HEK293 (cell line): ENCODE results near the gene DSCAML1.

Source experiments
- CTCF ChIA-PET: fragments of 350-600 bp; formaldehyde crosslinking; extraction: SDS; loops from one replicate; lab custom pipeline; 2021; ENCODE audit warnings: antibody characterized with exemption; lab: Yijun Ruan, JAX
- POLR2A ChIA-PET: fragments of 300-600 bp; formaldehyde crosslinking; extraction: SDS; loops from one replicate; lab custom pipeline; 2020; ENCODE audit warnings: antibody characterized with exemption, inconsistent platforms; lab: Yijun Ruan, JAX
- H3K27ac ChIP-seq: fragments of 200-500 bp; sonication (Bioruptor generic); 2 replicates; pipeline ENCODE4 v1.5.1; 2014; ENCODE audit warnings: low read depth, low read length, control low read depth, inconsistent platforms; ENCODE audit errors: extremely low read depth
- H3K36me3 ChIP-seq, 2 experiments: fragments of 200-500 bp in 1 of 2; sonication (Bioruptor generic) in 1 of 2; 1 replicate in 1 of 2; 2 replicates in 1 of 2; pipeline ENCODE4 v1.5.1; 2014 to 2017; ENCODE audit warnings: inconsistent platforms in 2 of 2, low read length in 2 of 2; ENCODE audit not compliant: control insufficient read depth in 2 of 2, insufficient read depth in 1 of 2
- H3K4me1 ChIP-seq: fragments of 200-500 bp; sonication (Bioruptor generic); 2 replicates; pipeline ENCODE4 v1.5.1; 2014; ENCODE audit warnings: mild to moderate bottlenecking, low read length, inconsistent platforms; ENCODE audit not compliant: control insufficient read depth, insufficient read depth
- H3K4me3 ChIP-seq: 2 replicates; pipeline ENCODE4 v1.5.1; 2011; ENCODE audit warnings: low read depth, mild to moderate bottlenecking, control low read depth, low read length, moderate library complexity
- H3K9me3 ChIP-seq: fragments of 200-500 bp; sonication (Bioruptor generic); 2 replicates; pipeline ENCODE4 v1.5.1; 2014; ENCODE audit warnings: low read depth, low read length, inconsistent platforms; ENCODE audit not compliant: control insufficient read depth, insufficient read depth
- FEZF1 ChIP-seq: fragments of 450-650 bp; formaldehyde crosslinking; IDR thresholded peaks from 2 replicates; pipeline ENCODE4 v1.5.1; 2016; ENCODE audit warnings: missing biosample characterization, missing genetic modification characterization
- GLIS1 ChIP-seq: fragments of 450-650 bp; formaldehyde crosslinking; IDR thresholded peaks from 2 replicates; pipeline ENCODE4 v1.5.1; 2016; ENCODE audit warnings: missing biosample characterization, missing genetic modification characterization
- KLF7 ChIP-seq: fragments of 450-650 bp; formaldehyde crosslinking; IDR thresholded peaks from 2 replicates; pipeline ENCODE4 v1.5.1; 2016; ENCODE audit warnings: missing biosample characterization, missing genetic modification characterization, borderline replicate concordance
- ZFHX2 ChIP-seq: fragments of 450-650 bp; formaldehyde crosslinking; conservative IDR thresholded peaks from 2 replicates; pipeline ENCODE4 v1.5.1; 2016; ENCODE audit warnings: missing biosample characterization, missing genetic modification characterization
- ZIC2 ChIP-seq: fragments of 450-650 bp; formaldehyde crosslinking; IDR thresholded peaks from 2 replicates; pipeline ENCODE4 v1.5.1; 2016; ENCODE audit warnings: missing biosample characterization, missing genetic modification characterization
- ZNF175 ChIP-seq: fragments of 450-650 bp; formaldehyde crosslinking; IDR thresholded peaks from 2 replicates; pipeline ENCODE4 v1.5.1; 2016; ENCODE audit warnings: missing biosample characterization, missing genetic modification characterization
- ZNF184 ChIP-seq: fragments of 450-650 bp; IDR thresholded peaks from 2 replicates; pipeline ENCODE4 v1.5.1; 2018; ENCODE audit warnings: missing biosample characterization, mild to moderate bottlenecking, missing genetic modification characterization
- ZNF324 ChIP-seq: fragments of 450-650 bp; formaldehyde crosslinking; IDR thresholded peaks from 2 replicates; pipeline ENCODE4 v1.5.1; 2016; ENCODE audit warnings: missing biosample characterization, missing genetic modification characterization
- ZNF341 ChIP-seq: fragments of 450-650 bp; formaldehyde crosslinking; IDR thresholded peaks from 2 replicates; pipeline ENCODE4; 2016; ENCODE audit warnings: low read depth, missing biosample characterization, missing genetic modification characterization
- ZNF350 ChIP-seq: fragments of 450-650 bp; formaldehyde crosslinking; IDR thresholded peaks from 2 replicates; pipeline ENCODE4 v1.5.0; 2017; ENCODE audit warnings: missing biosample characterization, mild to moderate bottlenecking, missing genetic modification characterization
- ZNF366 ChIP-seq: fragments of 450-650 bp; formaldehyde crosslinking; conservative IDR thresholded peaks from 2 replicates; pipeline ENCODE4 v1.5.1; 2016; ENCODE audit warnings: missing biosample characterization, missing genetic modification characterization
- ZNF473 ChIP-seq: fragments of 450-650 bp; formaldehyde crosslinking; IDR thresholded peaks from 2 replicates; pipeline ENCODE4 v1.5.1; 2017; ENCODE audit warnings: missing biosample characterization, missing genetic modification characterization
- ZNF521 ChIP-seq: fragments of 450-650 bp; formaldehyde crosslinking; IDR thresholded peaks from 2 replicates; pipeline ENCODE4 v1.5.1; 2017; ENCODE audit warnings: missing biosample characterization, mild to moderate bottlenecking, missing genetic modification characterization
- ZNF610 ChIP-seq: fragments of 450-650 bp; formaldehyde crosslinking; IDR thresholded peaks from 2 replicates; pipeline ENCODE4 v1.5.1; 2016; ENCODE audit warnings: missing biosample characterization, missing genetic modification characterization, borderline replicate concordance
- ZXDB ChIP-seq: fragments of 450-650 bp; formaldehyde crosslinking; IDR thresholded peaks from 2 replicates; pipeline ENCODE4 v1.5.1; 2016; ENCODE audit warnings: missing biosample characterization, missing genetic modification characterization
- TF ChIP-seq, protein P1 (sequence below): fragments of 450-650 bp; formaldehyde crosslinking; IDR thresholded peaks from 2 replicates; pipeline ENCODE4 v1.5.1; 2017; ENCODE audit warnings: missing biosample characterization, missing genetic modification characterization
- TF ChIP-seq, protein P2 (sequence below): fragments of 450-650 bp; formaldehyde crosslinking; IDR thresholded peaks from 2 replicates; pipeline ENCODE4 v1.5.1; 2016; ENCODE audit warnings: missing biosample characterization, missing genetic modification characterization
- TF ChIP-seq, protein P3 (sequence below): fragments of 450-650 bp; formaldehyde crosslinking; IDR thresholded peaks from 2 replicates; pipeline ENCODE4 v1.5.1; 2017; ENCODE audit warnings: missing biosample characterization, missing genetic modification characterization
- TF ChIP-seq, protein P4 (sequence below): fragments of 450-650 bp; formaldehyde crosslinking; IDR thresholded peaks from 2 replicates; pipeline ENCODE4 v1.5.1; 2017; ENCODE audit warnings: missing biosample characterization, missing genetic modification characterization

Gene DSCAML1

DNA sequence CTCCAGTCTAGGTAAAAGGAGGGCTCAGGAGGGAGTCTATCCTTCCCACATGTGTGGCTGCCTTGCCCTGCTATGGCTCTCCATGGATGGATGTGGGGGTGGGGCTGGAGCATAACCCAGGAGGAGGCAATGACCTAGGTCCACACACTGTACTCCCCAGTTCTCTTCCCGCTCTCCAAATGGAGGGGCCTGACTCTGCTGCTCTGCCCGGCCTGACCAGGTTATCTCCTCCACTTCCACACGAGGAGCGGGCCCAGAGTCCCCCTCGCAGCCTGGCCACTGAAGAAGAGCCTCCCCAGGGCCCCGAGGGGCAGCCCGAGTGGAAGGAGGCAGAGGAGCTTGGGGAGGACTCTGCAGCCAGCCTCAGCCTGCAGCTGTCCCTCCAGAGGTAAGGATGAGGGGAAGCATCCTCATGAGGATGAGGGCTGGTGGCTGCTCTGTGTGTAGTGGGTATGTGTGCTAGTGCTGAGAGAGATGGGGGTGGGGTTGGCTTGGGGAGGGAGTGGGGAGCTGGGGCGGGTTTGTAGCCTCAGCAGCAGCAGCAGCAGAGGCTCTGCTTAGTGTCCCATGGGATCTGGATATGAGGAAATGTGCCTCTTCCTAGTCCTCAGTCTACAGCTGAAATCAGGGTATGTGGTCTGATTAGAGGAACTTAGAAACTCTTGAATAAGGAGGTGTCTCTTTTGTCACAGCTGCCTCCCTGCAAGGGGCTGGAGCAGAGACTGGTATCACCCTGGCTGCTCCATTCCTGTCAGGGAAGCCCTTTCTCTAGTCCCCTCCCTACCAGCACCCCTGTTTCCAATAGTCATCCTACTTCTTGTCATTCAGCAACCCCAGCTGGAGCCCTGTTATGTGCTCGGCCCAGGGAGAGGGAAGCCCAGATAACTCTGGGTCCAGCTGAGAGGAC is 415.3 kb downstream of the DSCAML1 start (continued):
- TF ChIP-seq GLIS1 (no peak), ZNF366 (no peak), ZNF324 (tag by site-specific recombination) (no peak), ZNF341 (tag by site-specific recombination) (no peak), ZNF473 (no peak)
- TF ChIP-seq, protein P1, sequence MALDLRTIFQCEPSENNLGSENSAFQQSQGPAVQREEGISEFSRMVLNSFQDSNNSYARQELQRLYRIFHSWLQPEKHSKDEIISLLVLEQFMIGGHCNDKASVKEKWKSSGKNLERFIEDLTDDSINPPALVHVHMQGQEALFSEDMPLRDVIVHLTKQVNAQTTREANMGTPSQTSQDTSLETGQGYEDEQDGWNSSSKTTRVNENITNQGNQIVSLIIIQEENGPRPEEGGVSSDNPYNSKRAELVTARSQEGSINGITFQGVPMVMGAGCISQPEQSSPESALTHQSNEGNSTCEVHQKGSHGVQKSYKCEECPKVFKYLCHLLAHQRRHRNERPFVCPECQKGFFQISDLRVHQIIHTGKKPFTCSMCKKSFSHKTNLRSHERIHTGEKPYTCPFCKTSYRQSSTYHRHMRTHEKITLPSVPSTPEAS (tag by site-specific recombination) = no peak
- TF ChIP-seq, protein P2, sequence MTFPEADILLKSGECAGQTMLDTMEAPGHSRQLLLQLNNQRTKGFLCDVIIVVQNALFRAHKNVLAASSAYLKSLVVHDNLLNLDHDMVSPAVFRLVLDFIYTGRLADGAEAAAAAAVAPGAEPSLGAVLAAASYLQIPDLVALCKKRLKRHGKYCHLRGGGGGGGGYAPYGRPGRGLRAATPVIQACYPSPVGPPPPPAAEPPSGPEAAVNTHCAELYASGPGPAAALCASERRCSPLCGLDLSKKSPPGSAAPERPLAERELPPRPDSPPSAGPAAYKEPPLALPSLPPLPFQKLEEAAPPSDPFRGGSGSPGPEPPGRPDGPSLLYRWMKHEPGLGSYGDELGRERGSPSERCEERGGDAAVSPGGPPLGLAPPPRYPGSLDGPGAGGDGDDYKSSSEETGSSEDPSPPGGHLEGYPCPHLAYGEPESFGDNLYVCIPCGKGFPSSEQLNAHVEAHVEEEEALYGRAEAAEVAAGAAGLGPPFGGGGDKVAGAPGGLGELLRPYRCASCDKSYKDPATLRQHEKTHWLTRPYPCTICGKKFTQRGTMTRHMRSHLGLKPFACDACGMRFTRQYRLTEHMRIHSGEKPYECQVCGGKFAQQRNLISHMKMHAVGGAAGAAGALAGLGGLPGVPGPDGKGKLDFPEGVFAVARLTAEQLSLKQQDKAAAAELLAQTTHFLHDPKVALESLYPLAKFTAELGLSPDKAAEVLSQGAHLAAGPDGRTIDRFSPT (tag by site-specific recombination) = no peak

DNA sequence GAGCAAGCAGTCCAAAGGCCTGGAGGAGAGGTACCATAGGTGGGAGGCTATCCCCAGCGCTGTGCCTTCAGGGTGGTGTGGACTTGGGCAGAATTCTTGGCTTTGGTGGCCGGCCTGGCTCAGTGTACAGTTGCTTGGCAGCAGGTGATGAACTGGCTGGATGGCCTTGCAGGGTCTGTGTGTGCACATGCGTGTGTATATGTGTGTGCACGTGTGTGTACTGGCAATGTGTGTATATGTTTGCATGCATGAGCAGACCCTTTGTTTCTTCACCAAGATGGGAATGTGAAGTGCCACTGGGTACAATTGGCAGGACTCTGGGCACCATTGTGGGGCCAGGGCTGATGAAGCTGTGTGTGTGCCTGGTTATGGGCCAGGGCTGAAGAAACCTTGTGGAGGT is 416.3 kb downstream of the DSCAML1 start:
- ChIA-PET CTCF (no interaction called here), POLR2A (no interaction called here)
- no peaks in the 10 kb centered on the region for H3K4me1 ChIP-seq
- H3K9me3 ChIP-seq = no peaks in the 10 kb centered on the region
- H3K36me3 ChIP-seq = peaks cover 0 to 85% of the 10 kb centered on the region in 2 experiments; a peak in 1 of 3 replicates
- no peak overlapping the region for H3K4me3 ChIP-seq
- TF ChIP-seq FEZF1 (tag by site-specific recombination) (no peak), ZNF521 (tag by site-specific recombination) (no peak), ZNF350 (no peak), ZNF175 (tag by site-specific recombination) (no peak), KLF7 (no peak), ZFHX2 (no peak), ZNF184 (tag by site-specific recombination) (no peak), ZXDB (tag by site-specific recombination) (no peak), ZIC2 (tag by site-specific recombination) (no peak), ZNF610 (tag by site-specific recombination) (no peak)
- TF ChIP-seq, protein P3, sequence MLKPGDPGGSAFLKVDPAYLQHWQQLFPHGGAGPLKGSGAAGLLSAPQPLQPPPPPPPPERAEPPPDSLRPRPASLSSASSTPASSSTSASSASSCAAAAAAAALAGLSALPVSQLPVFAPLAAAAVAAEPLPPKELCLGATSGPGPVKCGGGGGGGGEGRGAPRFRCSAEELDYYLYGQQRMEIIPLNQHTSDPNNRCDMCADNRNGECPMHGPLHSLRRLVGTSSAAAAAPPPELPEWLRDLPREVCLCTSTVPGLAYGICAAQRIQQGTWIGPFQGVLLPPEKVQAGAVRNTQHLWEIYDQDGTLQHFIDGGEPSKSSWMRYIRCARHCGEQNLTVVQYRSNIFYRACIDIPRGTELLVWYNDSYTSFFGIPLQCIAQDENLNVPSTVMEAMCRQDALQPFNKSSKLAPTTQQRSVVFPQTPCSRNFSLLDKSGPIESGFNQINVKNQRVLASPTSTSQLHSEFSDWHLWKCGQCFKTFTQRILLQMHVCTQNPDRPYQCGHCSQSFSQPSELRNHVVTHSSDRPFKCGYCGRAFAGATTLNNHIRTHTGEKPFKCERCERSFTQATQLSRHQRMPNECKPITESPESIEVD = no peak
- TF ChIP-seq, protein P4, sequence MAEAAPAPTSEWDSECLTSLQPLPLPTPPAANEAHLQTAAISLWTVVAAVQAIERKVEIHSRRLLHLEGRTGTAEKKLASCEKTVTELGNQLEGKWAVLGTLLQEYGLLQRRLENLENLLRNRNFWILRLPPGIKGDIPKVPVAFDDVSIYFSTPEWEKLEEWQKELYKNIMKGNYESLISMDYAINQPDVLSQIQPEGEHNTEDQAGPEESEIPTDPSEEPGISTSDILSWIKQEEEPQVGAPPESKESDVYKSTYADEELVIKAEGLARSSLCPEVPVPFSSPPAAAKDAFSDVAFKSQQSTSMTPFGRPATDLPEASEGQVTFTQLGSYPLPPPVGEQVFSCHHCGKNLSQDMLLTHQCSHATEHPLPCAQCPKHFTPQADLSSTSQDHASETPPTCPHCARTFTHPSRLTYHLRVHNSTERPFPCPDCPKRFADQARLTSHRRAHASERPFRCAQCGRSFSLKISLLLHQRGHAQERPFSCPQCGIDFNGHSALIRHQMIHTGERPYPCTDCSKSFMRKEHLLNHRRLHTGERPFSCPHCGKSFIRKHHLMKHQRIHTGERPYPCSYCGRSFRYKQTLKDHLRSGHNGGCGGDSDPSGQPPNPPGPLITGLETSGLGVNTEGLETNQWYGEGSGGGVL (tag by site-specific recombination) = no peak
- no peak overlapping the region for H3K27ac ChIP-seq
